ENCODE data around the gene GON4L. TPM values are rescaled to one million over a fixed set of nuclear protein-coding genes. Genes with fewer than 3 reads are reported as not detected.
"Not testable (repeated sequence)": the region's sequence is repeated elsewhere in the genome, so short reads cannot be mapped to it uniquely, and the experiment has no call there.

The GON4L gene
- total RNA-seq, 1 donor from 2014 or later, result 29.5 TPM

GRCh38 chr1:155833665-155834295 is 23.2 kb downstream of the GON4L start:
- intact Hi-C loops (cut with DNase I), result no loop called here
- no peak for DNase-seq (ENCODE audit: low spot score)

DNA sequence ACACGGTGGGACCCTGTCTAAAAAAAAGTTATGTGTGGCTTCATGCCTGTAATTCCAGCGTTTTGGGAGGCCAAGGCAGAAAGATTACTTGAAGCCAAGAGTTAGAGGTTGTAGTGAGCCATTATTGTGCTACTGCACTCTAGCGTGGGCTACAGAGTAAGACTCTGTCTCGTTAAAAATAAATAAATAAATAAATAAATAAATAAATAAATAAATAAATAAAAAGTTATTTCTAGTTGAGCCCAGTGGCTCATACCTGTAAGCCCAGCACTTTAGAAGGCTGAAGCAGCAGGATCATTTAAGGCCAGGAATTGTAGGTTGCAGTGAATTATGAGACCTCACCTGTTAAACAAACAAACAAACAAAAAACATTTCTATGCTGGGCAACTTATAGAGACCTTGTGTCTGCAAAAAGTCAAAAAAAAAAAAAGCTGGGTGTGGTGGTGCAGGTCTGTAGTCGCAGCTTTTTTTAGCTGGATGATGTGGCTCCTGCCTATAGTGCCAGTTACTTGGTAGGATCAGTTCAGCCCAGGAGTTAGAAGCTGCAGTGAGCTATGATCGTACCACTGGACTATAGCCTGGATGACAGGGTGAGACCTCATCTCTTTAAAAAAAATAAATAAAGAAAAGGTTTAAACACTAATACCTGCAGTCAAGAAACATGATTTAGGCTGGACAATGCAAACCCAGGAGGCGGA is 25.6 kb downstream of the GON4L start:
- intact Hi-C loops (cut with DNase I), result no loop called here
- no peak for DNase-seq (ENCODE audit: low spot score)

GRCh38 chr1:155827450-155827849 is 29.6 kb downstream of the GON4L start:
- intact Hi-C loops (cut with DNase I), result no loop called here
- no peak for DNase-seq (ENCODE audit: low spot score)

GRCh38 chr1:155816351-155816750 is 40.7 kb downstream of the GON4L start:
- intact Hi-C loops (cut with DNase I), result no loop called here
- DNase-seq (ENCODE audit: low spot score), result no peak

DNA sequence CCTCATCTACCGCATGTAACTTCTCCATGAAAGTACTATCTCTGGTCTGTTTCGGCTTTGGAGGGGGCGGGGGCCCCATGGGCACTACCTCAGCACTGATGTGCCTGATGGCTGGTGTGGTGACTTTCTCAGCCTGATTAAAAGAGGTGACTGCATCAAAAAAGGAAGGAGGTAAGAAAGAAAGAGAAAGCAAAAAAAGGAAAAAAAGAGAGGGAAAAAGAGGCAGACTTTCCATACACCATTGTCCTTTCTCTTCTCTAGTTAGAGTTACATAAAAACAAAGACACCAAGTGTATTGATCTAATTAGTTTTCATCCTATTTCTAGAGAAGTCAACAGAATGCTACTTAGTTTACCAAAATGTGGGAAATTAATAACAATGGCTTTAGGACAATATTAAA is 43.3 kb downstream of the GON4L start:
- intact Hi-C loops (cut with DNase I), result no loop called here
- no peak for DNase-seq (ENCODE audit: low spot score)

DNA sequence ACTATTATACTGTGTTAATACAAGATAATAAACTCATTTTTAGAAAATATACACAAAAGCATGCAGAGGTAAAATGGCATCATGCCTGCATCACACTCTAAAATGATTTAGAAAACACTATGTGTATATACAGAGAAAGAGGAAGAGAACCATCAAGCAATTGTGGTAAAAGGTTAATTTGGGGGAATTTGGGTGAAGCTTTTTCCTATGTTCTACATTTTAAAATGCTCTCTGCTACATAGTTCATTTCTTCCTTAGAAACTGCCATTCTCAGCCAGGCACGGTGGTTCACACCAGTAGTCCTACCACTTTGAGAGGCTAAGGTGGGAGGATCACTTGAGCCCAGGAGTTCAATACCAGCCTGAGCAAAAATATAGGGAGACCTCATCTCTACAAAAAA is 44.1 kb downstream of the GON4L start:
- no peak for DNase-seq (ENCODE audit: low spot score)
- intact Hi-C loops (cut with DNase I), result no loop called here

- intact Hi-C loops (cut with DNase I), result no loop called here
- DNase-seq (ENCODE audit: low spot score), result no peak
Measured at GRCh38 chr1:155809088-155809487, 47.9 kb downstream of the GON4L start.

- no peak for DNase-seq (ENCODE audit: low spot score)
- intact Hi-C loops (cut with DNase I), result no loop called here
Measured at GRCh38 chr1:155801149-155801548, 55.9 kb downstream of the GON4L start.

- intact Hi-C loops (cut with DNase I); DNase-seq (ENCODE audit: low spot score): not testable (repeated sequence)
Measured at GRCh38 chr1:155795618-155796017, 61.4 kb downstream of the GON4L start.

DNA sequence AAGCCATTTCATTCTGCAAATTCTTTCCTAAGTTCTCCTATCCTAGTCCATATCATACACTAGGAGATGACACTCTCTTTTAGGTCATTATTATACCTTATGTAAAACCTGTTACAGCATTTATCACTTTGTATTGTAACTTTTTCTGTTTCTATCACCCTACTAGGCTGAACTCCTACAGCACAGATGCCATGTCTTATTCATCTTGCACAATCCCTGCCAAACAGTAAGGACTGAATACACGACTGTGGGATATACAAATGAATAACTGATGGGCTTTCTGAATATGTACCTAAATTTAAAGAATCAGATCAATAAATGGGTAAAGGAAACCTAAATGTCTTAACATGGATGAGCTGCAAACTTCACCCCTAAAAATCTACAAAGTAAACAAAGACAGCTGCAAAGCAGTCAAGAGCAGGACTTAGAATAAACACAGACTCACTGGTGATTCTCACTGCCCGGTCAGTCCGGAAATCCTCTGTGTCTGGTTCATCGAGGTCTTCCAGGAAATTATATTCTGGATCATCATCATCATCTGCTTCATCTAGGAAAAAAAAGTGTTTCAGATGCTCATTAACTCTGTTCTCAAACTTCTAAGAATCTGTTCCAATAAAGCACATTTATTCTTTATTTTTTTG is 62.3 kb downstream of the GON4L start:
- intact Hi-C loops (cut with DNase I), result no loop called here
- DNase-seq (ENCODE audit: low spot score), result no peak

- DNase-seq (ENCODE audit: low spot score), result no peak
- intact Hi-C loops (cut with DNase I), result no loop called here
Measured at GRCh38 chr1:155793213-155793612, 63.8 kb downstream of the GON4L start.

DNA sequence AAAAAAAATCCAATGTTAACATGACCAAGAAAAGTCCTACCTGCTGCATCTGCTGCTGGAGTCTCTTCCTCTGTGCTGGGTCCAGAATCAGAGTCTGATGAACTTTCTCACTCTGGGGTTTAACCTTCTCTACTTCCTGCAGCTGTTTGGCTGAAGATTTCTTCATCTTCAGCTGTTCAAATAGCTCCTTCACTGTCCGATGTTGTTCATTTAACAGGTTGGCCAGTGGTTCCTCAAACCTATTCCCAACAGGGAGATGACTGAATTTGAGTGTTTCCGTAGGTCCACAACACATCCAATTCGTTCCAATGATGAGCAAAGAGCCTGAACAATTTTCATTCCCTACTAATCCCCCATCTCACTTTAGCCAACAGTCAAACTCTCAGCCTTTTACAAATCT is 79.4 kb downstream of the GON4L start:
- no peak for DNase-seq (ENCODE audit: low spot score)
- intact Hi-C loops (cut with DNase I), result no loop called here

- no peak for DNase-seq (ENCODE audit: low spot score)
Measured at GRCh38 chr1:155776414-155776813, 80.6 kb downstream of the GON4L start.

DNA sequence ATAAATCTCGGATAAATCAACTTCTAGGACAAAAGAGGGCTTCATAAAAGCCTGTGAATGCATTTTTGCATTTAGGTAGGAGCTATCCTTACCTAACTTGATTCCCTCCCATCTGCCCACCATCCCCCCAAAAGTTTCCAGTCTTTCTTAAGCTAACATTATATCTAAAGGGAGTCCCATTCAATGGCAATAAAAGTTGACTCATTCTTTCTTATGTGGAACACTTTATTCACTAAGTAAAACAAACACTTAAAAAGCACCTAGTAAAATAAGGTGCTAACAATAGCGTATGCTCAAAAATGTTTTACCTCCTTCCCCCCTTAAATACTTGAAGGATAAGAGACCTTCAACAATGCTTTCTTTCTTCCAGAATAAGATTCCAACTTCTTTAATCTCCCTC is 83.8 kb downstream of the GON4L start:
- intact Hi-C loops (cut with DNase I), result no loop called here
- no peak for DNase-seq (ENCODE audit: low spot score)

More at GRCh38 chr1:155776414-155776813, 80.6 kb downstream of the GON4L start:
- intact Hi-C loops (cut with DNase I), result no loop called here

DNA sequence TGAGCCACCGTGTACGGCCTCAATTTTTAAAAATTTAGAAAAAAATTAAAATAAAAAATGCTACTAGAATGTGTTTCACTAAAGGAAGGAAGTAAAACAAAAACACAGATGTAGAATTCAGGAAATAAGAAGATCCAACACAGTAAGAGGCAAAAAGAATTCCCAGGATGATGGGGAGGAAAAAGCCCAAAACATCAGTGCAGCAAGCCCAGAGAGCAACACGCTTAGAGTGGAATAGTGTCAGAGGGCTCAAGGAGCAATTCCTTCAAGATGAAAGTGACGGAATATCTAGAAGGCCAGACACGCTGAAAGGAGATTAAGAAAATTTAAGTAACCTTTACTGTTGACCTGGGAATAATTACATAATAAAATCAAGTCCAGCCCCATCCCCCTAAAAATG is 87.8 kb downstream of the GON4L start:
- DNase-seq (ENCODE audit: low spot score), result no peak
- intact Hi-C loops (cut with DNase I), result no loop called here

DNA sequence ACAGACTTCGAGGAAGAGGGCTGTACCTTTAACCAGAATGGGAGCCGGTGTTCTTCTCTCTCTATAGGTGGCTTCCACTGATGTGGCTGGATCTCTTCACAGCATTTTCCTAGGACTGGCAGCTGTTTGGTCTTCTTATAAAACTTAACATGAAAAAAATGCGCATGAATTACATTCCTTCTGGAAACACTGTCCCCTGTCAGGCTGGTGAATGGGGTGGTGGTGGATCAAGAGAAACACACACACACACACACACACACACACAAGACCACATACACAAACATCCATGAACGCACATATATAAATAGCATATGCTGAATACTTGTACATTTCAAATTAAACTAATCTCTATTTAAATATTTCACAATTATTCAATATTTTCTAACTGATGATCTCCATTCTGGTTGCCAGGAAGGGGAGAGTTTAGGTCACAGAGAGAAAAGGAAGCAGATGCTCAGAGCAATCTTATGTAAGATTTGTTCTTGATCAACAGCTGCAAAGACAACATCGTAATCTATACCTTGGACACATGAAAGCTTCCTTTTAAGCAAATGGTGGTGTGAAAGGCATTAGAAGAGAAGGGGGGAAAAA is 89.5 kb downstream of the GON4L start:
- DNase-seq (ENCODE audit: low spot score); intact Hi-C loops (cut with DNase I): not testable (repeated sequence)

DNA sequence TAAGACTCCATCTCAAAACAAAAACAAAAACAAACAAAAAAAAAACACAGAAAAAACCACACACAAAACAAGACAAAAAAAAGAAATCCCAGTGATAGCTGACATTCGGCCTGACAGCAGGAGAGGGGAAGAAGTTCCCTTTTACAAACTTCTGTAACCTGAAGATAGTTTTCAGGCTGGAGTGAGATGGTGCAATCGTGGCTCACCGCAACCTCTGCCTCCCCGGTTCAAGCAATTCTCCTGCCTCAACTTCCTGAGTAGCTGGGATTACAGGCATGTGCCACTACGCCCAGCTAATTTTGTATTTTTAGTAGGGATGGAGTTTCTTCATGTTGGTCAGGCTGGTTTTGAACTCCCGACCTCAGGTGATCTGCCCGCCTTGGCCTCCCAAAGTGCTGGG is 93.0 kb downstream of the GON4L start:
- intact Hi-C loops (cut with DNase I), result not testable (repeated sequence)
- DNase-seq (ENCODE audit: low spot score), result peak; percentile 80

- intact Hi-C loops (cut with DNase I), result not testable (repeated sequence)
Measured at GRCh38 chr1:155763090-155763815, 93.8 kb downstream of the GON4L start.

DNA sequence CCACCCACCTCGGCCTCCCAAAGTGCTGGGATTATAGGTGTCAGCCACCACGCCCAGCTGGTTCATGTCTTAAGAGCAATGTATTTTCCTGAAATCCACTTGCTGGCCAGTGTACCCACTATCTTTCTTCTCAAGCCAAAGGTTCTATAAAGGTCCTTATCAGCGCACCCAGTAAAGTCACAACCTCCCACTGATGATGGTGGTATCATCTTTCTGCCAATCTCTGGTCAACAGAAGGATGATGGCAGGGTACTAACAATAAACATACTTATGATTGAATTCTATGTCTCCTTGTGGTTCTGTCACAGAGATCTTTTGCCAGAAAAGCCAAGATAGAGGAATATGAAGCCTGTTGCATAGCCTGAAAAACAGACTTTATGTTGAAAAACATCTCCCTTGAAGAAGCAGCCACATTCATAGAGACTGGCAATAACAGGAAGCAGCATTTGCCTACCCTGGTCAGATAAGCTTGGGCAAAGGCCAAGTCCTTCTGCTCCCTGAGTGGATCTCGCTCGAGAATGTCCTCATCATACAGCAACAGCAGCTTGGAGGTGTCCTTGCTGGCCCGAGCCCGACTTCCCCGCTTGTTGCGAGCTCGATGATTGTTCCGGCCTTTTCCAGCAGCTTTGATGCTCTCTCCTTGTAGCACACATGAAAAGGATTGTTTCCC is 95.1 kb downstream of the GON4L start:
- no peak for DNase-seq (ENCODE audit: low spot score)
- intact Hi-C loops (cut with DNase I), result no loop called here

More at GRCh38 chr1:155763090-155763815, 93.8 kb downstream of the GON4L start:
- DNase-seq (ENCODE audit: low spot score), result not testable (repeated sequence)

All from cardiac septum (tissue), 1 donor.